A549 (cell line): ENCODE data around the gene OSBPL3. TPM values are rescaled to one million over a fixed set of nuclear protein-coding genes. Genes with fewer than 3 reads are reported as not detected.

Experiments
- ATAC-seq, 2 experiments: fragments of 200-7000 bp in 1 of 2; fragments of >200 bp in 1 of 2; cut with Nextera tagmentation in 1 of 2; cut with Tn5 transposase in 1 of 2; 3 replicates each; pipeline versions ENCODE4 v1.8.0 to v1.9.1; 2018 to 2020; ENCODE audit warnings: mild to moderate bottlenecking in 1 of 2, moderate library complexity in 1 of 2
- CTCF ChIA-PET: fragments of 300-600 bp; sonication (Branson Sonifier 250); formaldehyde crosslinking; extraction: SDS; loops from one replicate; lab custom pipeline; 2021; ENCODE audit warnings: antibody characterized with exemption, inconsistent platforms; lab: Yijun Ruan, JAX
- POLR2A ChIA-PET: fragments of 350-600 bp; formaldehyde crosslinking; extraction: SDS; loops from one replicate; lab custom pipeline; 2021; ENCODE audit warnings: antibody characterized with exemption, inconsistent platforms; lab: Yijun Ruan, JAX
- DNase-seq, 2 experiments: peaks; one replicate each; pipeline versions ENCODE4 v3.0.0 to v3.0.0-alpha.2; 2011 to 2016; ENCODE audit warnings: low read depth in 1 of 2, low spot score in 1 of 2
- FAIRE-seq: peaks from 2 replicates; lab custom pipeline; 2011; peaks lifted over from hg19 to GRCh38; lab: Jason Lieb, UNC
- H3K27ac ChIP-seq, 2 experiments: fragments of >200 bp; sonication (Bioruptor Twin); formaldehyde crosslinking; 3 replicates each; pipeline ENCODE4 v1.5.1; 2016 to 2017
- H3K4me1 ChIP-seq: fragments of >200 bp; sonication (Bioruptor Twin); formaldehyde crosslinking; 3 replicates; pipeline ENCODE4 v1.6.1; 2016
- H3K4me2 ChIP-seq: fragments of >200 bp; sonication (Bioruptor Twin); formaldehyde crosslinking; 3 replicates; pipeline ENCODE4 v1.6.1; 2016
- H3K4me3 ChIP-seq: fragments of >200 bp; sonication (Bioruptor Twin); formaldehyde crosslinking; 3 replicates; pipeline ENCODE4 v1.5.1; 2016
- H3K9me3 ChIP-seq: fragments of >200 bp; sonication (Bioruptor Twin); formaldehyde crosslinking; 3 replicates; pipeline ENCODE4 v1.6.1; 2016
- BCL3 ChIP-seq: fragments of >200 bp; sonication (Bioruptor Twin); formaldehyde crosslinking; IDR thresholded peaks from 3 replicates; pipeline ENCODE4 v1.6.1; 2016
- CBX8 ChIP-seq: fragments of 200-600 bp; sonication (generic); IDR thresholded peaks from 2 replicates; pipeline ENCODE4 v1.6.1; 2016
- CTCF ChIP-seq: fragments of >200 bp; sonication (Bioruptor Twin); formaldehyde crosslinking; IDR thresholded peaks from 3 replicates; pipeline ENCODE4 v1.5.1; 2016
- E2F6 ChIP-seq: IDR thresholded peaks from 2 replicates; pipeline ENCODE4 v1.6.1; 2012; ENCODE audit warnings: low read depth, borderline replicate concordance
- EHF ChIP-seq: fragments of 250-450 bp; sonication (Bioruptor Pico); IDR thresholded peaks from 2 replicates; pipeline ENCODE4 v1.5.0; 2020; ENCODE audit warnings: mild to moderate bottlenecking
- ELK1 ChIP-seq: fragments of 150-350 bp; IDR thresholded peaks from 2 replicates; pipeline ENCODE4 v1.6.1; 2014; ENCODE audit warnings: low read depth, mild to moderate bottlenecking, low read length
- ESRRA ChIP-seq: fragments of 150-350 bp; IDR thresholded peaks from 2 replicates; pipeline ENCODE4 v1.6.1; 2014; ENCODE audit warnings: mild to moderate bottlenecking, low read length, borderline replicate concordance
- HEYL ChIP-seq: fragments of 250-450 bp; sonication (Bioruptor Pico); IDR thresholded peaks from 2 replicates; pipeline ENCODE4 v1.8.0; 2021; ENCODE audit warnings: mild to moderate bottlenecking, moderate library complexity
- HMGXB4 ChIP-seq: fragments of 250-450 bp; sonication (Bioruptor Pico); IDR thresholded peaks from 2 replicates; pipeline ENCODE4 v1.5.0; 2021; ENCODE audit warnings: mild to moderate bottlenecking, moderate library complexity, borderline replicate concordance
- HOXA7 ChIP-seq: fragments of 250-450 bp; sonication (Bioruptor Pico); IDR thresholded peaks from 2 replicates; pipeline ENCODE4 v1.5.0; 2020; ENCODE audit warnings: mild to moderate bottlenecking, moderate library complexity
- JUN ChIP-seq, 2 experiments: fragments of >200 bp; sonication (Bioruptor Twin); formaldehyde crosslinking; IDR thresholded peaks; 2 replicates in 1 of 2; 3 replicates in 1 of 2; pipeline ENCODE4 v1.6.1; 2016 to 2017
- JUNB ChIP-seq: fragments of >200 bp; sonication (Bioruptor Twin); formaldehyde crosslinking; IDR thresholded peaks from 2 replicates; pipeline ENCODE4 v1.6.1; 2016
- KDM5A ChIP-seq: fragments of 200-600 bp; sonication (generic); IDR thresholded peaks from 2 replicates; pipeline ENCODE4 v1.6.1; 2016; ENCODE audit warnings: antibody characterized with exemption, mild to moderate bottlenecking
- MAX ChIP-seq: IDR thresholded peaks from 2 replicates; pipeline ENCODE4 v1.6.1; 2012
- NR3C1 ChIP-seq: fragments of >200 bp; sonication (Bioruptor Twin); formaldehyde crosslinking; IDR thresholded peaks from 3 replicates; pipeline ENCODE4 v1.6.1; 2017
- POLR2A ChIP-seq: IDR thresholded peaks from 2 replicates; pipeline ENCODE4 v1.6.1; 2012; ENCODE audit warnings: mild to moderate bottlenecking, low read length
- RCOR1 ChIP-seq: fragments of 150-350 bp; IDR thresholded peaks from 2 replicates; pipeline ENCODE4 v1.6.1; 2014; ENCODE audit warnings: antibody characterized with exemption, low read length, low read depth
- RNF2 ChIP-seq: fragments of 200-600 bp; sonication (generic); IDR thresholded peaks from 2 replicates; pipeline ENCODE4 v1.6.1; 2016; ENCODE audit warnings: low read depth, mild to moderate bottlenecking, antibody characterized with exemption, moderate library complexity, borderline replicate concordance
- USF2 ChIP-seq: fragments of 450-650 bp; IDR thresholded peaks from 2 replicates; pipeline ENCODE4 v1.6.1; 2014; ENCODE audit warnings: antibody characterized with exemption
- WGBS: methylation state at CpG from one replicate; pipeline ENCODE4 v1.1.6; 2017; ENCODE audit errors: missing lambda C conversion rate; 5-methylcytosine and 5-hydroxymethylcytosine counted together
- polyA plus RNA-seq, 4 experiments: library from polyadenylated mRNA; depleted of rRNA in 3 of 4; stranded (reverse); fragments of >200 nt; fragmentation: RNase III in 1 of 4; extraction: RNeasy Plus Mini Kit Qiagen cat#74134 plus additional on column Dnase treatment in 1 of 4; gene quantifications; 2 replicates in 3 of 4; 3 replicates in 1 of 4; pipeline ENCODE4 v1.2.3, GENCODE V29; 2011 to 2017

OSBPL3 gene
- polyA plus RNA-seq, 2 of the 4 experiments (the other 2 are of a cell fraction), result 10.9 to 17.4 TPM

GRCh38 chr7:24902276-24902675 is 77.7 kb downstream of the OSBPL3 start:
- TF ChIP-seq HOXA7 (CRISPR knock-in tag) (no peak), MAX (no peak), BCL3 (no peak), RCOR1 (no peak), KDM5A (no peak), RNF2 (no peak), NR3C1 (no peak), HEYL (CRISPR knock-in tag) (no peak), E2F6 (no peak), EHF (CRISPR knock-in tag) (no peak)
- Histone ChIP-seq H3K4me3 (no peak overlapping the region), H3K27ac (no peak overlapping the region), H3K4me1 (peaks cover 15% of the 10 kb centered on the region), H3K9me3 (no peaks in the 10 kb centered on the region), H3K4me2 (no peak overlapping the region)
- FAIRE-seq, result no peak
- ATAC-seq, result no peak
- ChIA-PET CTCF (interaction anchor here (1.2 kb wide), 1 partner anchor 12 kb away, joined by 3 read pairs; no protein-coding TSS in a partner anchor), POLR2A (no interaction called here)
- WGBS, result 51% methylated on average over 2 of the region's 2 CpGs
- DNase-seq, result no peak

GRCh38 chr7:24899905-24900304 is 80.1 kb downstream of the OSBPL3 start:
- ChIA-PET CTCF (interaction anchor here (1.3 to 2.0 kb wide), 4 partner anchors 12 to 87 kb away, joined by 3 to 11 read pairs (median 5); partner anchors contain the start of gene OSBPL3), POLR2A (no interaction called here)
- no peaks in the 10 kb centered on the region for H3K9me3 ChIP-seq

More at GRCh38 chr7:24899905-24900304, 80.1 kb downstream of the OSBPL3 start:
- no peak overlapping the region for H3K27ac ChIP-seq
- no peak for FAIRE-seq
- TF ChIP-seq JUNB, result no peak
- TF ChIP-seq HMGXB4 (CRISPR knock-in tag), result no peak
- no peak for TF ChIP-seq EHF (CRISPR knock-in tag)
- no peak for TF ChIP-seq POLR2A
- TF ChIP-seq ESRRA, result no peak
- TF ChIP-seq JUN (IDR thresholded peaks at IDR 0.05), result no peak
- no peak for TF ChIP-seq CBX8
- no peak for TF ChIP-seq MAX
- TF ChIP-seq CTCF, result no peak
- TF ChIP-seq ELK1, result no peak
- no peak for TF ChIP-seq BCL3
- no peak for TF ChIP-seq HOXA7 (CRISPR knock-in tag)
- no peak for TF ChIP-seq HEYL (CRISPR knock-in tag)
- TF ChIP-seq KDM5A, result no peak
- no peak for TF ChIP-seq USF2
- TF ChIP-seq, all 56 proteins: peak for 0
- no peak for DNase-seq
- H3K4me2 ChIP-seq, result no peak overlapping the region
- ATAC-seq, result no peak
- 94% methylated on average over 4 of the region's 4 CpGs for WGBS
- no peak overlapping the region for H3K4me3 ChIP-seq
- peaks cover 4% of the 10 kb centered on the region; the same call in 1 of the 3 replicates for H3K4me1 ChIP-seq
